Stimulated activated CD4-positive, alpha-beta T cell treated with anti-CD3 and anti-CD28 coated beads, Interleukin-12 subunit alpha, Interleukin-12 subunit beta, amount 100 ng/mL, for 24 hours (primary cell): ENCODE measurements around the gene TIPIN.
"Not testable (repeated sequence)": the region's sequence is repeated elsewhere in the genome, so short reads cannot be mapped to it uniquely, and the experiment has no call there.

Source experiments
- DNase-seq, 2 experiments: peaks; one replicate each; pipeline ENCODE4 v3.0.0-alpha.2; 2020; ENCODE audit warnings: low read depth in 2 of 2

Gene TIPIN

DNA sequence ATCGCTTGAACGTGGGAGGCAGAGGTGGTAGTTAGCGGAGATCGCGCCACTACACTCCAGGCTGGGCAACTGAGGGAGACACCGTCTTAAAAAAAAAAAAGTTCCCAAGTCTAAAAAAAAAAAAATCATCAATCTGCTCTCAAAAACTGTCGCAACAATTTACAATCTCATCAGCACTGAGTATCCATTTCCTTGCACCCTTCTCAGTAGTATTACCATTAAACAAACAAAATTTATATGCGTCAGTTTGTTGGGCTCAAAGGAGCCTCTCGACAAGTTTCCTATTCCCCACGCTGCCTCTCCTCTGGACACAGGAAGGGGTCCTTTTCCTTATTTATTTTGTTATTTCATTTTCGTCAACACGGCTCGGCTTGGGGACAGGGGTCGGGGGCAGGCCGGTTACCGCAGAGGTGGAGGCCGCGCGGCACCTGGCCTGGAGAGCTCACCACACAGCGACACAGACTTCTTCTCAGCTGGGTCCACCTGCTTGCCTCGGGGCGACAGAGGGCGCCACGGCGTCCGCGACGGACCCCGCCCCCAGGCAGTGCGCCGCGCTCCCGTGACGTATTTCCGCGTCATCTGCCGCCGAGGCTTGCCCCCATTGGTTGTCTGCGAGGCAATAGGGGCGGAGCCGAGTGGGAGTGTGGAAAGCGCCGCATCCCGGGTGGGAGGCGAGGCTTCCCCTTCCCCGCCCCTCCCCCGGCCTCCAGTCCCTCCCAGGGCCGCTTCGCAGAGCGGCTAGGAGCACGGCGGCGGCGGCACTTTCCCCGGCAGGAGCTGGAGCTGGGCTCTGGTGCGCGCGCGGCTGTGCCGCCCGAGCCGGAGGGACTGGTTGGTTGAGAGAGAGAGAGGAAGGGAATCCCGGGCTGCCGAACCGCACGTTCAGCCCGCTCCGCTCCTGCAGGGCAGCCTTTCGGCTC lies 30.0 kb upstream of the TIPIN start, which contains the start of gene MAP2K1:
TSS of gene MAP2K1 (plus strand) at position 709 of the 920 bp plus-strand sequence. CDS start 436 bp downstream, outside the sequence.
- peak; percentile 98 for DNase-seq

DNA sequence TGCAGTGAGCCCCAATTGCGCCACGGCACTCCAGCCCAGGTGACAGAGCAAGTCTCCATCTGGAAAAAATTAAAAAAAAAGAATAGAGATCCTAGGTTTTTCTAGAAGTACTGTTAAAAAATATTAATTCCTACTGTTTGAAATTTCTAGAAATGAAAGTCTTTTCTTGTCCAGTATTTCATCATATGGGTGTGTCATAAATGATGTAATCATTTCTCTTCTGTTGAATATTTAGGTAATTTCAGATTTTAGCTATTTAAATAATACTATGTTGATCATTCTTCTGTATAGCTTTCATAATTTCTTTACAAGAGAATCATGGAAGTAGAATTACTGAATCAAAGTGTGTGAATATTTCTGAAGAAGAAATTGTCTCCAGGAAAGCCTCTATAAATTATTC lies 24.9 kb upstream of the TIPIN start:
- DNase-seq: not testable (repeated sequence)

DNA sequence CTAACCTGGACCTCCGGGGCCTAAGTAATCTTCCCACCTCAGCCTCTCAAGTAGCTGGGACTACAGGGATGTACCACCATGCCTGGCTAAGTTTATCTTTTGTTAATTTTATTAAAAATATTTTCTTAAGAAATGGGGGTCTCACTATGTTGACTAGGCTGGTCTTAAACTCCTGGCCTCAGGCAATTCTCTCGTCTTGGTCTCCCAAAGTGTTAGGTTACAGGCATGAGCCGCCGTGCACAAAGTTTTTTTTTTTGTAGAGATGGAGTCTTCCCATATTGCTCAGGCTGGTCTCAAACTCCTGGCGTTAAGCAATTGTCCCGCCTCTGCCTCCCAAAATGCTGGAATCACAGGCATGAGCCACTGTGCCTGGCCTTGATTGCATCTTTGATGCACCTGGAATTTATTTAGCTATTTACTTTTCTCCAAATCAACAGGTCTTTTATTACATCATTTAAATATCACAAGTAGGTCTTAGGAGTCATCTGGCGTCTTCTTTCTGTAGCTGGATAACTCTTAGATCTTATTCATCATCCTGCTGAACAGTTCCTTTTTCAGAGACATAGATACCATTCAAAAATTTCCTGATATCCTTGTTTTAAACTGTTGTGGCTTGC lies 22.4 kb upstream of the TIPIN start:
- no peak for DNase-seq

DNA sequence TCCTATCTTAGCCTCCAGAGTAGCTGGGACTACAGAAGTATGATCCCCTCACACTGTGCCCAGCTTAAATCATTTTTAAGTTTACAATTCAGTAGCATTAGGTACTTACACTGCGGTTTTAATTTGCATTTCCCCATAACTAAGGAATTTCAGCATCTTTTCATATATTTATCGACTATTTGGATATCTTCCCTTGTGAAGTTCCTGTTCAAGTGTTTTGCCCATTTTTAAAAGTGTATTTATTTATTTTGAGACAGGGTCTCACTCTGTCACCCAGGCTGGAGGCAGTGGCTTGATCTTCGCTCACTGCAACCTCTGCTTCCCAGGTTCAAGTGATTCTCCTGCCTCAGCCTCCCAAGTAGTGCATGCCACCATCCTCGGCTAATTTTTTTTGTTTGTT lies 17.7 kb upstream of the TIPIN start:
- DNase-seq: no peak

DNA sequence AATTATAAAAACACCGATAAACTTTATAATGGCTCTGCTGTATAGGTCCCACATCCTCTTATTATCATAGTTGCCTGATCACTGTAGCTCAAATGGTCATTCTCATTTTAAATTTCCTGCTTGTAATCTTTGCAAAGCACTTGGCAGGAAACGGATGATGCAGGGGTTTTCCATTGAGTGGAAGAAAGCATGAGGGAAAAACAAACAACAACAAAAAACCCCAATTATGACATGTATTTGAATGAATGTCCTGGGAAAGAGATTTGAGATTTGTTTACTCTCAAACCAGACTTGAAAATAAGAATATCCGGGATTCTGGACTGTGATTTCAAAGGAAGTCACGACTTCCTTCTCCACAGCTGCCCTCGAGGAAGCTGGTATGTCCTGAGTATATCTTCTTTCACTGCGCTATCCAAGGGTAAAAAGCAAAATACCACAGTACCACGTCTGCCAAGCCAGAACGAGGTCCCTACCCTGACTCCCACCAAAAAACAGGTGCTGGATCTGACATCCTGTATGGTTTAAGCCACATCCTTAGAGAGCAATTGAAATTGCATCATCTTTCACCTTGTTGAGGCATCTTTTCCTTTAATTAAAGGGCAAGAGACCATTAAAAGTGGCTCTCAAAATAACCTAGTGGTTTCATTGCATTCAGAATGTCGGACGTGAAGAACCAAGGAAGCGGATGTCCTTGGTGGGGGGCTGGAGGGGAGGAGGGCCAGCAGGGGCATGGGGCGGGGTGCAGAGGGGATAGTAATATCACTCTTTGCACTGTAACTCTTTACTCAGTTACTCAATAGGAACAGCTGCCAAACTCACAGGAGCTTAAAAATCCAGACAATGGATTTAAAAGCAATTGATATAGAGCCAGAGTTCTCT lies 13.5 kb upstream of the TIPIN start:
- no peak for DNase-seq

DNA sequence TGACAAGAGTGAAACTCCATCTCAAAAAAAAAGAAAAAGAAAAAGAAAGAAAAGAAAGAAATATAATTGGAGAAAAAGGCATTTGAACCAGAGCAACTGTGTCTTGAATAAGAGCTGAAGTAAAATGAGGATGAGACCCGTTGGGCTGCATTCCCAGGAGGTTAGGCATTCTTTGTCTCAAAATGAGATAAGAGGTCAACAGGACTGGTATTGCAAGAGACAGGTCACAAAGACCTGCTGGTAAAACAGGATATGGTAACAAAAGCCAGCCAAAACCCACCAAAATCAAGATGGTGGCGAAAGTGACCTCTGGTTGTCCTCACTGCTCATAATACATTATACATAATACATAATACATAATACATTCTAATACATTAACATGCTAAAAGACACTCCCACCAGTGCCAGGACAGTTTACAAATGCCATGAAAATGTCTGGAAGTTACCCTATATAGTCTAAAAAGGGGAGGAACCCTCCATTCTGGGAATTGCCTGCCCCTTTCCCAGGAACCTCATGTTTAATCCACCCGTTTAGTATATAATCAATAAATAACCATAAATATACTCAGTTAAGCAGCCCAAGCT lies 8.6 kb upstream of the TIPIN start:
- no peak for DNase-seq

DNA sequence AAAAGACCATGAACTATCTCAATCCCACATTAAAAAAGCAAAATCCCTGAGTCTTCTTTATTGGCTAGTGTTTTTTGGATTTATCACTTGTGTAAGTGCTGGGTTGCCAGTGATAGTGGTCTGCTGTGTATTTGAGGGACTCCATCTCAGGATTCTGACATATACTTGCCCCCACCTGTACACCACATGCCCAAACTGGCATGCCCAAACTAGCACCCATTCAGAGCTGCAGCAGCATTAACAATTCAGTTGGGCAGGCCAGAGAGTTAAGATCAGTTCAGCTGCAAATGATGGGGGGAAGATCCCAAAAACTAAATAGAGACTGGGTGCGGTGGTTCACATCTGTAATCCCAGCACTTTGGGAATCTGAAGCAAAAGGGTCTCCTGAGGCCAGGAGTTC lies 6.3 kb upstream of the TIPIN start:
- no peak for DNase-seq

DNA sequence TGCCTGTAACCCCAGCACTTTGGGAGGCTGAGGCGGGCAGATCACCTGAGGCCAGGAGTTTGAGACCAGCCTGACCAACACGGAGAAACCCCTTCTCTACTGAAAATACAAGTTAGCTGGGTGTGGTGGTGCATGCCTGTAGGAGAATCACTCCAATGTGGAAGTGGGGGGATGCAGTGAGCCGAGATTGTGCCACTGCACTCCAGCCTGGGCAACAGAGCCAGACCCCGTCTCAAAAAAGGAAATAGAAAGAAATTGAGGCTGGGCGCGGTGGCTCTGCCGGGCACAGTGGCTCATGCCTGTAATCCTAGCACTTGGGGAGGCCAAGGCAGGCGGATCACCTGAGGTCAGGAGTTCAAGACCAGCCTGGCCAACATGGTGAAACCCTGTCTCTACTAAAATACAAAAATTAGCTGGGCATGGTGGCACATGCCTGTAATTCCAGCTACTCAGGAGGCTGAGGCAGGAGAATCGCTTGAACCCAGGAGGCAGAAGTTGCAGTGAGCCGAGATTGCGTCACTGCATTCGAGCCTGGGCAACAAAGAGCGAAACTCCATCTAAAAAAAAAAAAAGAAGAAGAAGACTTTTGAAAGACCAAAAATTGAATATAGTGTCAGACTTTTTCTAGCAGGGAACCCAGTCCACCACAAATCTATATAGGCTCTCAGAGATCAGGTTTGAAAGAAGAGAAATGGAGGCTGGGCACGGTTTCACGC lies 5.4 kb upstream of the TIPIN start:
- DNase-seq: not testable (repeated sequence)

DNA sequence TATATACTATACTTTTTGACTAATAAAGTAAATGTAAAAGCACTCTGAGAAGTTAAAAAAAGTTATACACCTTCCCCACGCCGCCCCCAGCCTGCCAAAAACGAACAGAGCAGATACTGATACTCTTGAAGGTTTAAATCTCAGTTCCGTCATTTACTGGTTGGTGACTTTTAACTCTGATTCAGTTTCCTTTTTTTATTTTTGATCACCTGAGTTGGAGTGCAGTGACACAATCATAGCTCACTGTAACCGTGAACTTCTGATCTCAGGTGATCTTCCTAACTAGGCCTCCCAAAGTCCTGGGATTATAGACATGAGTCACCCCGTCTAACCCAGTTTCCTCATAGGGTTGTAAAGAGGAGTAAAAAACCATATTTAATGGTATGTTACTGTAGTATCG lies 3.3 kb upstream of the TIPIN start:
- no peak for DNase-seq

DNA sequence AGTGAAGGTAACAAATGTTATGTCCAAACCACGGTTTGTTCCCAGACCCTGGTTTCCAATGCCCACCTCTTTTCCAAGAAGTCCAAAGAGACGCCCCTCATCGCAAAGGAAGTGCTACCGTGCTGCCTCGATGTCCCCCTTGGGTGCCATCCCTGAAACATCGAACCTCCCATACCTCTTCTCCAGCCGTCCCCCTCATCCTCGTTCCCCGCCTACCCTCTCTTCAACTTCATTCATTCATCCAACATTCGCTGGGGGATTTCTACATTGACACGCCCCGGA lies 467 bp downstream of the TIPIN start:
- peak in 1 of 2 experiments; percentile 14 for DNase-seq

DNA sequence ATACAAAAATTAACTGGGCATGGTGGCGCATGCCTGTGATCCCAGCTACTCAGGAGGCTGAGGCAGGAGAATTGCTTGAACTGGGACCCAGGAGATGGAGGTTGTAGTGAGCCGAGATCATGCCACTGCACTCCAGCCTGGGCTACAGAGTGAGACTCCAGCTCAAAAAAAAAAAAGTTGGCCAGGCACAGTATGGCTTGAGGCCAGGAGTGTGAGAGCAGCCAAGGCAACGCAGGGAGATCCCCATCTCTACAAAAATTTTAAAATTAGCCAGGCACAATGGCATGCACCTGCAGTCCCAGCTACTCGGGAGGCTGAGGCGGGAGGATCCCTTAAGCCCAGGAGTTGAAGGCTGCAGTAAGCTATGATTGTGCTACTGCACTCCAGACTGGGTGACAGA lies 8.0 kb downstream of the TIPIN start:
- DNase-seq: not testable (repeated sequence)

DNA sequence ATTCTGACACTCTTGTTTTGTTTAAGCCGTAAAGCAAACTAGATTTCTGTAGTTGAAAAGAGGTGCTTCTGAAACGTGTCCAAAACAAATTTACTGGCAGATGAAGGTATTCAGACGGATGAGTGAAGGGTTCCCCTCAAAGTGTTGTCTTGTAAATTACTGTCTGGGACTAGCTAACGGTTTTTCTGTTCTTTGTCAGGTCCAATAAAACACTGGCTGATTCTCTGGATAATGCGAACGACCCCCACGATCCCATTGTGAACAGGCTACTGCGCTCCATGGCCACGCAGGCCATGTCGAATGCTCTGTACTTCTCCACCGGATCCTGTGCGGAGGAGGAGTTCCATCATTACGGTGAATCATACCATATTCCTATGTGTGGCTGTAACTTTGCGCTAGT lies 27.7 kb downstream of the TIPIN start:
- DNase-seq: no peak

DNA sequence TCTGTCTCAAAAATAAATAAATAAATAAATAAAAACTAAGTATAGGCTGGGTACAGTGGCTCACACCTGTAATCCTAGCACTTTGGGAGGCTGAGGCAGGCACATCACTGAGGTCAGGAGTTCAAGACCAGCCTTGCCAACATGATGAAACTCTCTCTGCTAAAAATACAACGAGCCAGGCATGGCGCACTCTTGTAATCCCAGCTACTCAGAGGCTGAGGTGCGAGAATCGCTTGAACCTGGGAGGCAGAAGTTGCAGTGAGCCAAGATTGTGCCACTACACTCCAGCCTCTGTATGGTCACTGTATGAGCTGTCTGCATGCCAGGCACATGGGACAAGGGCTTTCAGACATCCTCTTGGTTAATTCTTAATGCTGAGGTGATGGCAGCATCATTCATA lies 28.7 kb downstream of the TIPIN start:
- no peak for DNase-seq

DNA sequence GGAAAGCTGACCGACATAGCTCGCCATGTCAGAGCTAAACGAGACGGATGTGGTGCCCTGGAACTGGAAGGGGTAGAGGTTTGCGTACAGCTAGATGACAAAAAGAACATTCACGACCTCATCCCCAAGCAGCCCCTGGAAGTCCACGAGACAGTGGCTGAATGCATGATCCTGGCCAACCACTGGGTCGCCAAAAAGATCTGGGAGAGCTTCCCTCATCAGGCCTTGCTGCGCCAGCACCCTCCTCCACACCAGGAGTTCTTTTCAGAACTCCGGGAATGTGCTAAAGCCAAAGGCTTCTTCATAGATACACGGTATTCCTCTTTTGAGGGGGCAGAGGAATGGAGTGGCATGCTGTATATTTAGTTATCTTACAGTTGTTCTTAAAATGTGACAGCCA lies 30.4 kb downstream of the TIPIN start:
- no peak for DNase-seq

DNA sequence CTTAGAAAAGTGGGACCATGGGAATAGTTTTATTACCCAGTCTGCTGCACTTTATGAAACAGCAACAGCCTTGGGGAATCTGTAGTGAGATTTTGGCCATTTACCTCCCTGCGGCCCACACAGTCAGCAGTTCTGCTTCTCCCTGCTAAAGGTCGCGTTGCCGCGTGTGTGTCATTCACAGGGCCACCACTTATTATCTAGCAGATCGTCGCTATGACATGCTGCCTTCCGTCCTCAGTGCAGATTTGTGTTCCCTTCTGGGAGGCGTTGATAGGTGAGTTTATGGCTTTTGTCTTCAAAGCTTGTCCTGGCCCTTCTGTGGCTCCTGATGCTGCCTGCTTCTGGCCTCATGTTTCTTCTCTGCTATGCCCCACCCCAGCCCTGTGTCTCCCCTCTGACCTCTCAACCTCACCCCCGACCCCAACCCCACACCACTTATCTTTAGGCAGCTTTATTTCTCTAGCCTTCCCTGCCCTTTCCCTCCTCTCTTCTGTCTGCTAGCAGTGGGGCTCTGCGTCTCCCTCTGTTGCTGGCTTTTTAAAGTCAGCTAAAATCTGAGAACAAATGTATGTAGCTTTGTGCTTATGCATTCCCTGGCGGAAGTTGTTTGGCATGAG lies 33.1 kb downstream of the TIPIN start:
- no peak for DNase-seq

DNA sequence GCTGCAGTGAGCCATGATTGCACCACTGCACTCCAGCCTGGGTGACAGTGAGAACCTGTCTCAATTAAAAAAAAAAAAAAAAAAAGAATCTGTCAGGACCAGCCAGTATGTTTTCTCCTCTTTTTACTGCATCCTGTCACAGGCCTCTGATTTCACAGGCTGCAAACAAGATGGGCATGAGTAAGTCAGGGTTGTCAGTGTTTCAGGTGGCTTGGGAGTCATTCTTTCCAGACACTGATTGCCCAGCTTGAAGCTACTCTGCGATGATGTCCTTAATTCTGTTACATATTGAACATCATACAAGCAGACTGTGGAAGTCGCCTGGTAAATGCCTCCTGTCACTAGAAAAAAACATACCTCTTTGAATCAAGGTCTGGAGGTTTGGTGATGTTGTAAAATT lies 44.3 kb downstream of the TIPIN start:
- no peak for DNase-seq

DNA sequence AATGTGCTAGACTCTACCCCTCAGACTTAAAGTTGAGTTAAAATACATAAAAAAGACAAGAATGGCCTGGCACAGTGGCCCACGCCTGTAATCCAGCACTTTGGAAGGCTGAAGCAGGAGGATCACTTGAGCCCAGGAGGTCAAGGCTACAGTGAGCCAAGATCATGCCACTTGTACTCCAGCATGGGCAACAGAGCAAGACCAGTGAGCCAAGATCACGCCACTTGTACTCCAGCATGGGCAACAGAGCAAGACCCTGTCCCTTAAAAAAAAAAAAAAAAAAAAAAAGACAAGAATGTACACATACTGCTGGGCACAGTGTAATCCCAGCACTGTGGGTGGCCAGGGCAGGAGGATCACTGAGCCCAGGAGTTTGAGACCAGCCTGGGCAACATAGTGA lies 45.7 kb downstream of the TIPIN start:
- DNase-seq: no peak

DNA sequence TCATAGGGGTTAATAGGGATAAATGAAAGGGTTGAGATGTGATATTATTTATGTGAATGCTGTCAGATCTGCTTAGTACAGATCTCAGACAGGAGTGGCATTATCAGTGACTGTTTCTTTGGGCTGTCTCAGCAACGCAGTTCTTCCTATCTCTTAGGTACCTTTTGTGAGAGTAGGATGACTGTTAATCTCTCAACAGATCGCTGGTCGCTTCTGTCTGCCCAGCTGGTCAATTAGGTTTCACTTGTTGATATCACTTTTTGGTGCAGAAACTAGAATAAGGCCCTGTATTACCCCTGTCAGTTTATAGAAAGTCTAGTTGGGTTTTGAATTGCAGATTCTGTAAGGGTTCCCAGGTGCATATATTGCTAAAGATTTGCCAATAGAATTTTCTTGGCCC lies 46.7 kb downstream of the TIPIN start:
- DNase-seq: no peak

DNA sequence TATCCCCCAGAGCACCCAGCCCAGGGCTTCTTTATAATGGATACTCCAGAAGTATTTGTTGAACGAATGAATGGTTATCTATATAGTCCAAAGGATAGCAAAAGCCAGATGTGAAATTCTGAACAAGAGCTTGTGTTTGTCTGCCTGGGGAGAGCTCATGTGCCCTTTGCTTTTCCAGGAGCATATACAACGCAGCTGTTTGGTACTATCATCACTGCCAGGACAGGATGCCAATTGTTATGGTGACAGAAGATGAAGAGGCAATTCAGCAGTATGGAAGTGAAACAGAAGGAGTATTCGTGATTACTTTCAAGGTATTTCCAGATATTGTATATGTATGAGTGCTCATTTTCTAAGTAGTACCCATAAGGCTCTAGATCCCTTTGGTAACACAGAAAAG lies 48.0 kb downstream of the TIPIN start:
- DNase-seq: no peak

DNA sequence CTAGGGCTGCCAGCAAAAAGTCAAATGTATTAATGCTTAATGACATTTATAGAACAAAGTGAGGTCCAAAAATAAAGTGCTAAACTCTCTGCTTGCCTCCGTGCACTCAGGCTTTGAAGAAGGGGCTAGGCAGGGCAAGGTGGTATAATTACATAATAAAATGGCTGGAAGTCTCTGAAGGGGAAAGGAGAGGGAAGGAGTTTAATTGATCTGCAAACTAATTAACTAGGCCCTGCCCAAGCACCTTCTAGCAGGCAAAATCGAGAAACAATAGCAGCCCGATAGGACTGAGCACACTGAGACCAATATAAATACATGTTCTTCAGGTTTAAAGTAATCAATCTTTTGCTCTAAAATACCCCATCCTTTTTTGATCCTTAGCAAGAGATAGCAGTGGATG lies 50.1 kb downstream of the TIPIN start:
- DNase-seq: no peak

DNA sequence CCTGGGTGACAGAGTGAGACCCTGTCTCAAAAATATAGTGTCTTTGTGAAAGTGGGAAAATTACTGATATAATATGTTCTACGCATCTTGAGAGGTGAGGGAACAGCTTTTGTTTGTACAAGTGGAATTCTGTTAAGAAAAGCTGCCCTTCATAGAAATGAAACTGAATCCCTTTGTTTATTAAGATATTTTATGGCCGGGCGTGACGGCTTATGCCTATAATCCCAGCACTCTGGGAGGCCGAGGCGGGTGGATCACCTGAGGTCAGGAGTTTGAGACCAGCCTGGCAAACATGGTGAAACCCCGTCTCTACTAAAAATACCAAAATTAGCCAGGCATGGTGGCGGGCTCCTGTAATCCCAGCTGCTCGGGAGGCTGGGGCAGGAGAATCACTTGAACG lies 52.1 kb downstream of the TIPIN start:
- DNase-seq: not testable (repeated sequence)
